GM04503 (cell line): Measurements from ENCODE around the gene GAD2.

Experiments
- DNase-seq: peaks from one replicate; pipeline ENCODE4 v3.0.0-alpha.2; 2012; ENCODE audit warnings: low read depth

The GAD2 gene

GRCh38 chr10:26216585-26217395 lies at the start of gene GAD2:
GAD2 (plus strand) TSS chr10:26216774; CDS start chr10:26216810, 36 bp downstream.
- no peak for DNase-seq

- DNase-seq = no peak
Measured at GRCh38 chr10:26169466-26169865, 47.1 kb upstream of the GAD2 start.

- no peak for DNase-seq
Measured at GRCh38 chr10:26172131-26172530, 44.4 kb upstream of the GAD2 start.

- no peak for DNase-seq
Measured at GRCh38 chr10:26173837-26174236, 42.7 kb upstream of the GAD2 start.

GRCh38 chr10:26177341-26177740 lies 39.2 kb upstream of the GAD2 start:
- DNase-seq = no peak

- no peak for DNase-seq
Measured at GRCh38 chr10:26194275-26194674, 22.3 kb upstream of the GAD2 start.

- no peak for DNase-seq
Measured at GRCh38 chr10:26197248-26197647, 19.3 kb upstream of the GAD2 start.

GRCh38 chr10:26198119-26198518 lies 18.5 kb upstream of the GAD2 start:
- no peak for DNase-seq

- no peak for DNase-seq
Measured at GRCh38 chr10:26199841-26200240, 16.7 kb upstream of the GAD2 start.

- no peak for DNase-seq
Measured at GRCh38 chr10:26205223-26205622, 11.4 kb upstream of the GAD2 start.

GRCh38 chr10:26211781-26212444 lies 4.7 kb upstream of the GAD2 start:
- no peak for DNase-seq

- no peak for DNase-seq
Measured at GRCh38 chr10:26212511-26212910, 4.1 kb upstream of the GAD2 start.

GRCh38 chr10:26213157-26213800 lies 3.3 kb upstream of the GAD2 start:
- no peak for DNase-seq

- DNase-seq = no peak
Measured at GRCh38 chr10:26214004-26214403, 2.6 kb upstream of the GAD2 start.

GRCh38 chr10:26214551-26215395 lies 1.8 kb upstream of the GAD2 start:
- DNase-seq = no peak

- DNase-seq = no peak
Measured at GRCh38 chr10:26215396-26215934, 1.1 kb upstream of the GAD2 start.

- no peak for DNase-seq
Measured at GRCh38 chr10:26215935-26216584, 514 bp upstream of the GAD2 start.

- no peak for DNase-seq
Measured at GRCh38 chr10:26217396-26218086, 967 bp downstream of the GAD2 start.

- no peak for DNase-seq
Measured at GRCh38 chr10:26219676-26220075, 3.1 kb downstream of the GAD2 start.

- no peak for DNase-seq
Measured at GRCh38 chr10:26220901-26221300, 4.3 kb downstream of the GAD2 start.

GRCh38 chr10:26221541-26221940 lies 5.0 kb downstream of the GAD2 start:
- no peak for DNase-seq
